GM18526 (cell line): Measurements from ENCODE around the gene ACOT7.

Source experiments
- POLR2A ChIP-seq: IDR thresholded peaks from 3 replicates; pipeline ENCODE4 v1.6.1; 2011; ENCODE audit not compliant: insufficient read length; ENCODE audit errors: extremely low read depth

The ACOT7 gene

GRCh38 chr1:6338695-6339094 is 54.9 kb downstream of the ACOT7 start:
- TF ChIP-seq POLR2A = no peak

- no peak for TF ChIP-seq POLR2A
These were observed 56.6 kb downstream of the ACOT7 start for GRCh38 chr1:6336776-6337622.

GRCh38 chr1:6334261-6334993 is 59.1 kb downstream of the ACOT7 start:
- TF ChIP-seq POLR2A = no peak

- no peak for TF ChIP-seq POLR2A
These were observed 60.7 kb downstream of the ACOT7 start for GRCh38 chr1:6332821-6333220.

GRCh38 chr1:6331543-6332273 is 61.9 kb downstream of the ACOT7 start:
- no peak for TF ChIP-seq POLR2A

- TF ChIP-seq POLR2A = no peak
These were observed 63.1 kb downstream of the ACOT7 start for GRCh38 chr1:6330410-6330911.

- no peak for TF ChIP-seq POLR2A
These were observed 63.7 kb downstream of the ACOT7 start for GRCh38 chr1:6329851-6330250.

- no peak for TF ChIP-seq POLR2A
These were observed 64.2 kb downstream of the ACOT7 start for GRCh38 chr1:6329396-6329795.

GRCh38 chr1:6328696-6329095 is 64.9 kb downstream of the ACOT7 start:
- no peak for TF ChIP-seq POLR2A

- no peak for TF ChIP-seq POLR2A
These were observed 65.5 kb downstream of the ACOT7 start for GRCh38 chr1:6328091-6328490.

- no peak for TF ChIP-seq POLR2A
These were observed 68.1 kb downstream of the ACOT7 start for GRCh38 chr1:6325482-6325881.

- TF ChIP-seq POLR2A = no peak
These were observed 71.4 kb downstream of the ACOT7 start for GRCh38 chr1:6322161-6322560.

- TF ChIP-seq POLR2A = no peak
These were observed 72.4 kb downstream of the ACOT7 start for GRCh38 chr1:6321205-6321604.

- TF ChIP-seq POLR2A = no peak
These were observed 76.3 kb downstream of the ACOT7 start for GRCh38 chr1:6317098-6317760.
